Germinal center (tissue), 1 donor: ENCODE measurements around the gene MAST4.
"Not testable (repeated sequence)": the region's sequence is repeated elsewhere in the genome, so short reads cannot be mapped to it uniquely, and the experiment has no call there.

Source experiments
- DNase-seq: peaks from one replicate; pipeline ENCODE4 v3.0.0; 2012; ENCODE audit warnings: mixed read lengths, low spot score

The MAST4 gene

GRCh38 chr5:67163863-67164595 lies 567.8 kb downstream of the MAST4 start:
- DNase-seq, result no peak

DNA sequence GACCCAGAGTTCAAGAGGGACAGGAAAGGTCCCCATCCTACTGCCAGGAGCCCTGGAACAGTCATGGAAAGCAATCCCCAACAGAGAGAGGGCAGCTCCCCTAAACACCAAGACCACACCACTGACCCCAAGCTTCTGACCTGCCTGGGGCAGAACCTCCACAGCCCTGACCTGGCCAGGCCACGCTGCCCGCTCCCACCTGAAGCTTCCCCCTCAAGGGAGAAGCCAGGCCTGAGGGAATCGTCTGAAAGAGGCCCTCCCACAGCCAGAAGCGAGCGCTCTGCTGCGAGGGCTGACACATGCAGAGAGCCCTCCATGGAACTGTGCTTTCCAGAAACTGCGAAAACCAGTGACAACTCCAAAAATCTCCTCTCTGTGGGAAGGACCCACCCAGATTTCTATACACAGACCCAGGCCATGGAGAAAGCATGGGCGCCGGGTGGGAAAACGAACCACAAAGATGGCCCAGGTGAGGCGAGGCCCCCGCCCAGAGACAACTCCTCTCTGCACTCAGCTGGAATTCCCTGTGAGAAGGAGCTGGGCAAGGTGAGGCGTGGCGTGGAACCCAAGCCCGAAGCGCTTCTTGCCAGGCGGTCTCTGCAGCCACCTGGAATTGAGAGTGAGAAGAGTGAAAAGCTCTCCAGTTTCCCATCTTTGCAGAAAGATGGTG lies 568.8 kb downstream of the MAST4 start:
- no peak for DNase-seq

DNA sequence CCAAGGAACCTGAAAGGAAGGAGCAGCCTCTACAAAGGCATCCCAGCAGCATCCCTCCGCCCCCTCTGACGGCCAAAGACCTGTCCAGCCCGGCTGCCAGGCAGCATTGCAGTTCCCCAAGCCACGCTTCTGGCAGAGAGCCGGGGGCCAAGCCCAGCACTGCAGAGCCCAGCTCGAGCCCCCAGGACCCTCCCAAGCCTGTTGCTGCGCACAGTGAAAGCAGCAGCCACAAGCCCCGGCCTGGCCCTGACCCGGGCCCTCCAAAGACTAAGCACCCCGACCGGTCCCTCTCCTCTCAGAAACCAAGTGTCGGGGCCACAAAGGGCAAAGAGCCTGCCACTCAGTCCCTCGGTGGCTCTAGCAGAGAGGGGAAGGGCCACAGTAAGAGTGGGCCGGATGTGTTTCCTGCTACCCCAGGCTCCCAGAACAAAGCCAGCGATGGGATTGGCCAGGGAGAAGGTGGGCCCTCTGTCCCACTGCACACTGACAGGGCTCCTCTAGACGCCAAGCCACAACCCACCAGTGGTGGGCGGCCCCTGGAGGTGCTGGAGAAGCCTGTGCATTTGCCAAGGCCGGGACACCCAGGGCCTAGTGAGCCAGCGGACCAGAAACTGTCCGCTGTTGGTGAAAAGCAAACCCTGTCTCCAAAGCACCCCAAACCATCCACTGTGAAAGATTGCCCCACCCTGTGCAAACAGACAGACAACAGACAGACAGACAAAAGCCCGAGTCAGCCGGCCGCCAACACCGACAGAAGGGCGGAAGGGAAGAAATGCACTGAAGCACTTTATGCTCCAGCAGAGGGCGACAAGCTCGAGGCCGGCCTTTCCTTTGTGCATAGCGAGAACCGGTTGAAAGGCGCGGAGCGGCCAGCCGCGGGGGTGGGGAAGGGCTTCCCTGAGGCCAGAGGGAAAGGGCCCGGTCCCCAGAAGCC lies 569.6 kb downstream of the MAST4 start:
- peak; percentile 75 for DNase-seq

DNA sequence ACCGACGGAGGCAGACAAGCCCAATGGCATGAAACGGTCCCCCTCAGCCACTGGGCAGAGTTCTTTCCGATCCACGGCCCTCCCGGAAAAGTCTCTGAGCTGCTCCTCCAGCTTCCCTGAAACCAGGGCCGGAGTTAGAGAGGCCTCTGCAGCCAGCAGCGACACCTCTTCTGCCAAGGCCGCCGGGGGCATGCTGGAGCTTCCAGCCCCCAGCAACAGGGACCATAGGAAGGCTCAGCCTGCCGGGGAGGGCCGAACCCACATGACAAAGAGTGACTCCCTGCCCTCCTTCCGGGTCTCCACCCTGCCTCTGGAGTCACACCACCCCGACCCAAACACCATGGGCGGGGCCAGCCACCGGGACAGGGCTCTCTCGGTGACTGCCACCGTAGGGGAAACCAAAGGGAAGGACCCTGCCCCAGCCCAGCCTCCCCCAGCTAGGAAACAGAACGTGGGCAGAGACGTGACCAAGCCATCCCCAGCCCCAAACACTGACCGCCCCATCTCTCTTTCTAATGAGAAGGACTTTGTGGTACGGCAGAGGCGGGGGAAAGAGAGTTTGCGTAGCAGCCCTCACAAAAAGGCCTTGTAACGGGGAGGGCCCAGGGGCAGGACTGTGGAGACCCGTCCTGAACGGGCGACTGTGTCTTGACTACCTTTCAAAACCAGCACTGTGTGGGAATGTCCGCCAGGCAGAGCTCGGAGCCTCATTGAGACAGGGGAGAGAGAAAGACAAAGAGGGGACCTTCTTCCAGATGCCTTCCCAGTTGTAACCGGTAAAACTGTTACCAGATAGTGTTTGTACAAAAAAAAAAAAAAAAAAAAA lies 570.5 kb downstream of the MAST4 start:
- peak; percentile 49 for DNase-seq

GRCh38 chr5:67168069-67168468 lies 571.9 kb downstream of the MAST4 start:
- DNase-seq, result no peak

GRCh38 chr5:67170767-67171166 lies 574.6 kb downstream of the MAST4 start:
- no peak for DNase-seq

DNA sequence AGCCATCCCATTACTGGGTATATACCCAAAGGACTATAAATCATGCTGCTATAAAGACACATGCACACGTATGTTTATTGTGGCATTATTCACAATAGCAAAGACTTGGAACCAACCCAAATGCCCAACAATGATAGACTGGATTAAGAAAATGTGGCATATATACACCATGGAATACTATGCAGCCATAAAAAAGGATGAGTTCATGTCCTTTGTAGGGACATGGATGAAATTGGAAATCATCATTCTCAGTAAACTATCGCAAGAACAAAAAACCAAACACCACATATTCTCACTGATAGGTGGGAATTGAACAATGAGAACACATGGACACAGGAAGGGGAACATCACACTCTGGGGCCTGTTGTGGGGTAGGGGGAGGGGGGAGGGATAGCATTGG lies 577.2 kb downstream of the MAST4 start:
- not testable (repeated sequence) for DNase-seq

DNA sequence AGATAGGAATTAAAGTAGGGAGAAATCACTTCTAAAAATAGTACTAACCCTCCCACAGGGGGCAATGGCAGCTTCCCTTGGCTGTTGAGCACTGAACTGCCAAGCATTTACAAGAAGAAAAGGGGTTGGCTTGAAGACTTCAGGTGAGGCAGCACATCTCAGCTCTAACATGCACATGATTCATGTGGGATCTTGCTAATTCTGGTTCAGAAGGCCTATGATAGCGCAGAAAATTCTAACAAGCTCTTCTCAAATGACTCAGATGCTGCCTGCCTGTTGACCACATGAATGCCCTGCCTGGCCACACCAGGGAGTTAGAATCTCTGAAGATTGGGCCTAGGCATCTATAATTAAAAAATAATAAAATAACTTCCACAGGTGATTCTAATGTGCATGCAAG lies 577.8 kb downstream of the MAST4 start:
- no peak for DNase-seq

DNA sequence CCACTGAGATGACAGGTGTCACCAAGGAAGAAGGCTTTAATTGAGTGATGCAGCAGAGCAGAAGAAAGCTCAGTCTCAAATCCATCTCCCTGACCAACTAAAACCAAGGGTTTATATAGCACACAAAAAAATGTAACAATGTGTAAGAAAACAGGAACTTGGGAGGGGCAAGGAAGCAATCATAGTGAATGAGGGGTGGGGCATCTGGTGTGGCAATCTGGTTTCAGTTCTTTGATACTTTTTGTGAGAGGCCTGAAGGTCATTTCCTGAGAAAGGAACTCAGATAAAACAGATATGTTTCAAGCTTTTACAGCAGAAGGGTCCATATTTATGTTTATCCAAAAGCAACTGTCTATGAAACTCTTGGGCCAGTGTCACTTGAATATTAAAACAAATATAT lies 580.7 kb downstream of the MAST4 start:
- DNase-seq, result no peak

GRCh38 chr5:67178085-67178484 lies 581.9 kb downstream of the MAST4 start:
- no peak for DNase-seq

DNA sequence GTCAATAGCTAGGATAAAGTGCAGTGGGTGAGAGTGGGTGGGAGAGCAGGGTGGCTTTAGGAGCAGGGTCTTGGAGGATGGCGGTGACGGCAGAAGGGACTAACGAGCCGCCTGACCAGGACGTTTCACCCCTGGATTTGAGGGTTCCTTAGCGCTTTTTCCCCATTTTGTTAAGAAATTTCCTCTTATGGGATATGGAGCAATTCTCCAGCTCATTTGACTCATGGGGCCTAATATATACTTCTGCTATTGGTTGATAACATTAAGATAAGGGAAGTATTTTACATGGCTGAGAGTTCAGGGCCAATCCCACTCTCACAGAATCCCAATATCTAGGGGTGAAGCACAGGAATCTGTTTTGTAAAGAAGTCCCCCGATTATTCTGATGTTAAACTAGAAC lies 582.8 kb downstream of the MAST4 start:
- DNase-seq, result no peak

GRCh38 chr5:67179697-67180361 lies 583.6 kb downstream of the MAST4 start:
- DNase-seq, result no peak

- DNase-seq, result no peak
Observed at GRCh38 chr5:67181648-67182221, 585.5 kb downstream of the MAST4 start.

DNA sequence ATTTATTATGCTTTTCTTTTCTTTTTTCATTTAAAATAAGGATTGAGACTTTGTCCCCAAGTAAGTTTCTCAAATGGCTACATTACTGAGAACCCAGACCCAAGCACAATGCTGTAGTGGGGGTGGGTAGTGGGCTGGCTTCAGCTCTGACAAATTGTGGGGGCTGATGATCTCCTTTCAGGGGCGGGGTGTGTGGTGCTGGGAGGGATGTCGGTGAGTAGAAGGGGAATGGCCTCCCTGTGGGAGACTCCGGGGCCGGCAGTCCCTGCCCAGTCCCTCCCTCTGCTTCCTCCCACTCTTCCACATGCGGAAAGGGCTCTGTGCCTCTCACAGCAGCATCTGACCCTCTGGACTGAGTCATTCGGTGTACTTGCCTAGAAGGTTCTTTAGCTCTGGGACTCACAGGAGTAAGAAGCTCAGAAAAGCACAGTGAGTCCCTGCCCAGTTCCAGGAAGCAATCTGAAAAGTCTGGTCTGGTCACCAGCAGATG lies 586.2 kb downstream of the MAST4 start:
- no peak for DNase-seq

- DNase-seq, result no peak
Observed at GRCh38 chr5:67183859-67184258, 587.7 kb downstream of the MAST4 start.

- peak; percentile 68 for DNase-seq
Observed at GRCh38 chr5:67187006-67187715, 591.0 kb downstream of the MAST4 start.

- no peak for DNase-seq
Observed at GRCh38 chr5:67188274-67189078, 592.3 kb downstream of the MAST4 start.

DNA sequence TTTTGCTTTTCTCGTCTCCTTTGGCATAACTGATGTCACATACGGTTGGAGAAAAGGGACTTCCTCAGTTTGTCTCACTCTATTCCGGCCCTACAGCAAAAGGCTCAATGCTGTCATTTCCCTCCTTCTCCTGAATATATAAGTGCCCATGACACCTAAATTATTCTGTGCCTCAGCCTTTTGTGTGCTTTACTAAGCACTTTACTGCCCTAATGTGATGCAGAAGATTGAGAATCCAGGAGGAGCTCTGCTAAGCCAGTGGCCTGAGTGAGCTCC lies 592.8 kb downstream of the MAST4 start:
- DNase-seq, result no peak

DNA sequence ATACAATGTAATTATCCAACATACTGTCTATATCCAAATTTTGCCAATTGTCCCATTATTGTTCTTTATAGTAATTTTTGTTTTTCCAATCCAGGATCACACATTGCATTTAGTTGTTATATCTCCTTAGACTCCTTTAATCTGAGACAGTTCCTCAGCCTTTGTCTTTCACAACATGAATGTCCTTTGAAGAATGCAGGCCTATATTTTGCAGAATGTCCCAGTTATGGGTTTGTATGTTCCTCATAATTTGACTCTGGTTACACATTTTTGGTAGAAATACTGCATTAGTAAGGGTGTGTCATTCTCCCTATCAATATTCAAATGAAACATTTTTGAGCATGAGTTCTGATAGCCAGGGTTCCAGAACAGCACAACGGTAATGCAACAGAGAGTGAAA lies 593.7 kb downstream of the MAST4 start:
- DNase-seq, result no peak
